Right ventricle myocardium inferior (tissue), 1 donor: ENCODE data around the gene IZUMO4. TPM values are rescaled to one million over a fixed set of nuclear protein-coding genes. Genes with fewer than 3 reads are reported as not detected.

Source experiments
- ATAC-seq: fragments of 200-7000 bp; cut with Tn5 transposase; one replicate; pipeline ENCODE4 v1.9.1; 2020; ENCODE audit warnings: mild to moderate bottlenecking, moderate library complexity
- DNase-seq: peaks from one replicate; pipeline ENCODE4 v3.0.0; 2021; ENCODE audit errors: missing footprints
- intact Hi-C: fragments of 100-400 bp; cut with DNase I; formaldehyde crosslinking; loops from one replicate; pipeline ENCODE4 v1.11.0; 2022
- total RNA-seq: library from RNA; stranded (reverse); fragmentation: NEBNext Ultra II Directional; extraction: Animal tissue kit (Norgen Biotek cat#: 25700); gene quantifications from one replicate; pipeline ENCODE4 v1.2.1, GENCODE V29; 2021
- donor health status: DM: no; HTN: yes; CAD: no; lungs with severe emphysema.

Gene IZUMO4
- total RNA-seq, 1 donor from 2014 or later = 1.4 TPM

GRCh38 chr19:2057484-2058469, 38.9 kb upstream of the IZUMO4 start:
- intact Hi-C loops = no loop called here
- DNase-seq (peak; percentile 63), ATAC-seq (no peak)

- DNase-seq = peak; percentile 63
- no peak for ATAC-seq
- intact Hi-C loops = no loop called here
Observed at GRCh38 chr19:2058570-2059421, 37.9 kb upstream of the IZUMO4 start.

GRCh38 chr19:2059422-2060201, 37.1 kb upstream of the IZUMO4 start:
- ATAC-seq = peak; percentile 15

GRCh38 chr19:2060884-2061494, 35.7 kb upstream of the IZUMO4 start:
- ATAC-seq = peak; percentile 61
- peak; percentile 86 for DNase-seq
- intact Hi-C loops = loop anchor here (1.0 kb wide), 1 partner anchor 10 kb away; the partner anchor contains the start of gene MKNK2

More at GRCh38 chr19:2059422-2060201, 37.1 kb upstream of the IZUMO4 start:
- DNase-seq = peak; percentile 80
- intact Hi-C loops = loop anchor here (1.0 kb wide), 1 partner anchor 8 kb away; the partner anchor contains the start of gene MKNK2

GRCh38 chr19:2061495-2062388, 35.0 kb upstream of the IZUMO4 start:
- DNase-seq (peak; percentile 99), ATAC-seq (peak; percentile 89)
- intact Hi-C loops = no loop called here

- DNase-seq (no peak), ATAC-seq (no peak)
- intact Hi-C loops = no loop called here
Observed at GRCh38 chr19:2062389-2062729, 34.4 kb upstream of the IZUMO4 start.

GRCh38 chr19:2062770-2063169, 33.9 kb upstream of the IZUMO4 start:
- DNase-seq (no peak), ATAC-seq (no peak)
- intact Hi-C loops = no loop called here

- no peak for ATAC-seq
- intact Hi-C loops = no loop called here
Observed at GRCh38 chr19:2063824-2064223, 32.9 kb upstream of the IZUMO4 start.

GRCh38 chr19:2064395-2064787, 32.3 kb upstream of the IZUMO4 start:
- intact Hi-C loops = no loop called here
- no peak for ATAC-seq
- DNase-seq = no peak

More at GRCh38 chr19:2063824-2064223, 32.9 kb upstream of the IZUMO4 start:
- no peak for DNase-seq

GRCh38 chr19:2064788-2065524, 31.8 kb upstream of the IZUMO4 start:
- intact Hi-C loops = no loop called here
- peak; percentile 20 for ATAC-seq

GRCh38 chr19:2070436-2070827, 26.3 kb upstream of the IZUMO4 start:
- no peak for DNase-seq
- ATAC-seq = no peak
- intact Hi-C loops = no loop called here

More at GRCh38 chr19:2064788-2065524, 31.8 kb upstream of the IZUMO4 start:
- DNase-seq = peak; percentile 80

GRCh38 chr19:2070986-2071673, 25.6 kb upstream of the IZUMO4 start:
- no peak for ATAC-seq
- intact Hi-C loops = no loop called here
- no peak for DNase-seq

- ATAC-seq = no peak
- intact Hi-C loops = no loop called here
- DNase-seq = no peak
Observed at GRCh38 chr19:2072757-2073551, 23.8 kb upstream of the IZUMO4 start.

GRCh38 chr19:2076526-2076944, 20.2 kb upstream of the IZUMO4 start:
- no peak for ATAC-seq
- intact Hi-C loops = no loop called here
- no peak for DNase-seq

- DNase-seq (no peak), ATAC-seq (no peak)
- intact Hi-C loops = no loop called here
Observed at GRCh38 chr19:2077398-2077797, 19.3 kb upstream of the IZUMO4 start.
